Stomach (tissue), 4 donors: ENCODE data around the gene BACE2.

Source experiments
- EP300 ChIP-seq: sonication (generic); formaldehyde crosslinking; IDR thresholded peaks from one replicate; pipeline ENCODE4 v1.6.1; 2017; ENCODE audit warnings: antibody characterized with exemption
- POLR2A ChIP-seq, 4 donors: fragments of 450-650 bp; IDR thresholded peaks; one replicate each; pipeline ENCODE4 v1.6.1; 2016; ENCODE audit warnings: antibody characterized with exemption in 4 of 4, control low read depth in 2 of 4, mild to moderate bottlenecking in 1 of 4, moderate library complexity in 1 of 4
- TF ChIP-seq, protein P1 (sequence below), 7 experiments: fragments of 450-650 bp in 4 of 7; fragments of 200-600 bp in 3 of 7; sonication (generic) in 3 of 7; IDR thresholded peaks; one replicate each; pipeline ENCODE4 v1.5.1; 2016 to 2019; ENCODE audit warnings: antibody characterized with exemption in 7 of 7, control low read depth in 2 of 7, mild to moderate bottlenecking in 1 of 7

DNA sequence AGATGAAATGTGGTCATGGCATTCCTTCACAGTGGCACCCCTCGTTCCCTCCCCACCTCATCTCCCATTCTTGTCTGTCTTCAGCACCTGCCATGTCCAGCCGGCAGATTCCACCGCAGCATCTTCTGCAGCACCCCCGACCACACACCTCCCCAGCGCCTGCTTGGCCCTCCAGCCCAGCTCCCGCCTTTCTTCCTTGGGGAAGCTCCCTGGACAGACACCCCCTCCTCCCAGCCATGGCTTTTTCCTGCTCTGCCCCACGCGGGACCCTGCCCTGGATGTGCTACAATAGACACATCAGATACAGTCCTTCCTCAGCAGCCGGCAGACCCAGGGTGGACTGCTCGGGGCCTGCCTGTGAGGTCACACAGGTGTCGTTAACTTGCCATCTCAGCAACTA lies 81.5 kb downstream of the BACE2 start:
- TF ChIP-seq EP300 (no peak), POLR2A (IDR thresholded peaks at IDR 0.05) (no peak)
- TF ChIP-seq, protein P1, sequence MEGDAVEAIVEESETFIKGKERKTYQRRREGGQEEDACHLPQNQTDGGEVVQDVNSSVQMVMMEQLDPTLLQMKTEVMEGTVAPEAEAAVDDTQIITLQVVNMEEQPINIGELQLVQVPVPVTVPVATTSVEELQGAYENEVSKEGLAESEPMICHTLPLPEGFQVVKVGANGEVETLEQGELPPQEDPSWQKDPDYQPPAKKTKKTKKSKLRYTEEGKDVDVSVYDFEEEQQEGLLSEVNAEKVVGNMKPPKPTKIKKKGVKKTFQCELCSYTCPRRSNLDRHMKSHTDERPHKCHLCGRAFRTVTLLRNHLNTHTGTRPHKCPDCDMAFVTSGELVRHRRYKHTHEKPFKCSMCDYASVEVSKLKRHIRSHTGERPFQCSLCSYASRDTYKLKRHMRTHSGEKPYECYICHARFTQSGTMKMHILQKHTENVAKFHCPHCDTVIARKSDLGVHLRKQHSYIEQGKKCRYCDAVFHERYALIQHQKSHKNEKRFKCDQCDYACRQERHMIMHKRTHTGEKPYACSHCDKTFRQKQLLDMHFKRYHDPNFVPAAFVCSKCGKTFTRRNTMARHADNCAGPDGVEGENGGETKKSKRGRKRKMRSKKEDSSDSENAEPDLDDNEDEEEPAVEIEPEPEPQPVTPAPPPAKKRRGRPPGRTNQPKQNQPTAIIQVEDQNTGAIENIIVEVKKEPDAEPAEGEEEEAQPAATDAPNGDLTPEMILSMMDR (IDR thresholded peaks at IDR 0.05), result no peak
